HG03342 (cell line): Measurements from ENCODE around the gene TRIM15.

Experiments
- ATAC-seq: cut with Tn5 transposase; IDR thresholded peaks from one replicate; pipeline ENCODE4 v1.9.1; 2021; ENCODE audit warnings: mild to moderate bottlenecking, moderate library complexity; ENCODE audit not compliant: unreplicated experiment

Gene TRIM15

GRCh38 chr6:30144811-30145210, 18.5 kb upstream of the TRIM15 start:
- no peak for ATAC-seq

- ATAC-seq, result no peak
Measured at GRCh38 chr6:30145818-30146217, 17.5 kb upstream of the TRIM15 start.

- no peak for ATAC-seq
Measured at GRCh38 chr6:30147096-30147495, 16.2 kb upstream of the TRIM15 start.

GRCh38 chr6:30149234-30149633, 14.1 kb upstream of the TRIM15 start:
- ATAC-seq, result no peak

- no peak for ATAC-seq
Measured at GRCh38 chr6:30149858-30150550, 13.3 kb upstream of the TRIM15 start.

- ATAC-seq, result no peak
Measured at GRCh38 chr6:30150671-30151395, 12.5 kb upstream of the TRIM15 start.

- no peak for ATAC-seq
Measured at GRCh38 chr6:30151580-30151979, 11.8 kb upstream of the TRIM15 start.

GRCh38 chr6:30152016-30152673, 11.2 kb upstream of the TRIM15 start:
- no peak for ATAC-seq

- no peak for ATAC-seq
Measured at GRCh38 chr6:30152910-30153610, 10.3 kb upstream of the TRIM15 start.

GRCh38 chr6:30154061-30154460, 9.3 kb upstream of the TRIM15 start:
- ATAC-seq, result no peak

- no peak for ATAC-seq
Measured at GRCh38 chr6:30154709-30155519, 8.4 kb upstream of the TRIM15 start.

GRCh38 chr6:30155520-30156261, 7.7 kb upstream of the TRIM15 start:
- ATAC-seq, result no peak

- no peak for ATAC-seq
Measured at GRCh38 chr6:30156262-30156599, 7.1 kb upstream of the TRIM15 start.

- ATAC-seq, result no peak
Measured at GRCh38 chr6:30156774-30157173, 6.6 kb upstream of the TRIM15 start.

GRCh38 chr6:30157581-30157980, 5.8 kb upstream of the TRIM15 start:
- no peak for ATAC-seq

- ATAC-seq, result no peak
Measured at GRCh38 chr6:30157999-30158398, 5.3 kb upstream of the TRIM15 start.

GRCh38 chr6:30158475-30159040, 4.8 kb upstream of the TRIM15 start:
- ATAC-seq, result no peak

GRCh38 chr6:30160008-30160784, 3.1 kb upstream of the TRIM15 start:
- no peak for ATAC-seq
